Measurements from ENCODE around the gene APBA2.

APBA2 gene

GRCh38 chr15:29064731-29065130 is 179.0 kb downstream of the APBA2 start:
- FAIRE-seq (no peak), DNase-seq (ENCODE audit: extremely low spot score, insufficient read length, low read depth) (no peak)

- FAIRE-seq (no peak), DNase-seq (ENCODE audit: extremely low spot score, insufficient read length, low read depth) (no peak)
These were observed 179.8 kb downstream of the APBA2 start for GRCh38 chr15:29065571-29065970.

DNA sequence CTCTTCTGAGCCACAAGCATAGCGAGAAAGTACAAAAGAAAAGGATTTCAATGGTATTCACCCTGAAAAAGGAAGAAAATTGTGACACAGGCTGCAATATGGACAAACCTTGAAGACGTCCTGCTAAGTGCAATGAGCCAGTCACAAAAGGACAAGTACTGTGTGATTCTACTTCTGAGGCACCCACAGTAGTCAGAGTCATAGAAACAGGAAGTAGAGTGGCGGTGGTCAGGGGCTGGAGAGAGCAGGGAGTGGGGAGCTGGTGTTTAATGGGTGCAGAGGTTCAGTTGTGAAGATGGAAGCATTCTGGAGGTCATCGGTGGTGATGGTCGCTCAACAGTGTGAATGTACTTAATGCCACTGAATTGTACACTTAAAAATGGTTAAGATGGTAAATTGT is 180.5 kb downstream of the APBA2 start:
- FAIRE-seq, result no peak
- no peak for DNase-seq (ENCODE audit: extremely low spot score, insufficient read length, low read depth)

GRCh38 chr15:29066838-29067237 is 181.1 kb downstream of the APBA2 start:
- DNase-seq (ENCODE audit: extremely low spot score, insufficient read length, low read depth) (no peak), FAIRE-seq (no peak)

- FAIRE-seq (no peak), DNase-seq (ENCODE audit: extremely low spot score, insufficient read length, low read depth) (no peak)
These were observed 182.2 kb downstream of the APBA2 start for GRCh38 chr15:29067949-29068348.

- FAIRE-seq (no peak), DNase-seq (ENCODE audit: extremely low spot score, insufficient read length, low read depth) (no peak)
These were observed 184.9 kb downstream of the APBA2 start for GRCh38 chr15:29070471-29071231.

DNA sequence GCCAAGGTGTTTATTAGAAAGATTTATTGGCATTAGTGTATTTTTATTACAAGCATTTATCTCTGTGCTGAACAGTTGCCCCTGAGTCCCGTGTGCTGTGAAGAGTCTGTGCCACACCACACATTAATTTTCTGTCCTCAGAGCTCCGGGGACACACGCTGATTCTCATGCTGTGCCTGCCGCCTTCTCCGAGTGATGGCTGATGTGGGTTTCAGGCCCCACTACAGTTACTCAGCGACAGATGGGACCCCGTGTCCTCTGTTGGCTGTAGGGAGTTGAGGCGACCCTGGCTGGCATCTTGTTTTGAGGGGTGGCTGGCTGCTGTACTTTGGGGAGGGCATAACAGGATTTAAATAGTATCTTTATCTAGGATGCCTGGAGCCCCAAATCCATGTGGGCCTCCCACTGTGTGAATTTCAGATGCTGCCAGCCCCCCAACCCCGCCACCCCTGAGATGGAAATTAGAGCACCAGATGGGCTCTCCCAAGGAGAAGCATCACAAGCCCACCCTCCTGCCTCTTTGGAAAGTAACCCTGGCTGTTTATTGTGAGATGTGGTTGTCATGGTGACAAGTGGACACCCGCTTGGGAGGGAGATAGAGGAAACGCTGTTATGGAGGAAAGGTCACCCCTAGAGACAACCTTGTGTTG is 185.6 kb downstream of the APBA2 start:
- no peak for FAIRE-seq
- DNase-seq (ENCODE audit: extremely low spot score, insufficient read length, low read depth), result no peak

- no peak for FAIRE-seq
These were observed 186.1 kb downstream of the APBA2 start for GRCh38 chr15:29071882-29072273.

DNA sequence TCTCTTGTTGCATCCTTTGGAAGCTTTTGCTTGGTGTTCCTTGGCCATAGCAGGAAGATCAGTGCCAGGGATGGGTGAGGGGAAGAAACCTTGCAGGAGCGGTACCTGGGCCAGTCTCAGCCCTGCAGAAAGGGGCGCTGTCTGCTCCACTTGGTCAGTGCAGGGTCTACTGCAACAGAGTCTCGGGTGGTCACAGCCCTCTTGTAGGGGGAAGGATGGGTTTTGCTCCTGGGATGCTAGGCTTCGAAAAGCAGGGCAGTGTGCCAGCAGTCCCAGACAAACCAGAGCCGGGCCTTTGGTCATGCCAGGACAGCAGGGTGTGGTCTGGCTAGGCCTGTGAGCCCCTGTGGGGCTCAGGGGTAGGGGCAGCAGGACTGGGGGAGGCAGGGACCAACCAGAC is 186.7 kb downstream of the APBA2 start:
- FAIRE-seq (no peak), DNase-seq (ENCODE audit: extremely low spot score, insufficient read length, low read depth) (no peak)

More at GRCh38 chr15:29071882-29072273, 186.1 kb downstream of the APBA2 start:
- DNase-seq (ENCODE audit: extremely low spot score, insufficient read length, low read depth), result no peak

- no peak for DNase-seq (ENCODE audit: extremely low spot score, insufficient read length, low read depth)
- FAIRE-seq, result no peak
These were observed 188.3 kb downstream of the APBA2 start for GRCh38 chr15:29074045-29074444.

DNA sequence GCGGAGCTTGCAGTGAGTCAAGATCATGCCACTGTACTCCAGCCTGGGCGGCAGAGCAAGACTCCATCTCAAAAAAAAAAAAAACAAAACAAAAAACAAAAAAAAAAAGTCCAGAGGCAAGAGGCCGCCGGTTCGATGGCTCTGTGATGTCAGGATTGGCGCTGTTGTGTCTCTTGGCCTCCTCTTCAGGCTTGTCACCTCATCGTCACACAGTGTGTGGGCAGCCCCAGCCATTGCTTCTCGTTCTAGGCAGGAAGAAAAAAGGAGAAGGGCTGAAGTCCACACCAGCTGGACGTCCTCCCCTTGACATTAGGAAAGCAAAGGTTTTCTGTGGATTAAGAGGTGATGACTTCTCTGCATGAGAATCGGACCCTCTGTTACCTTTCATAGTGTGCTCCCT is 192.8 kb downstream of the APBA2 start:
- DNase-seq (ENCODE audit: extremely low spot score, insufficient read length, low read depth) (no peak), FAIRE-seq (no peak)

GRCh38 chr15:29079479-29079878 is 193.7 kb downstream of the APBA2 start:
- no peak for FAIRE-seq
- no peak for DNase-seq (ENCODE audit: extremely low spot score, insufficient read length, low read depth)

GRCh38 chr15:29081781-29082180 is 196.0 kb downstream of the APBA2 start:
- FAIRE-seq (no peak), DNase-seq (ENCODE audit: extremely low spot score, insufficient read length, low read depth) (no peak)

DNA sequence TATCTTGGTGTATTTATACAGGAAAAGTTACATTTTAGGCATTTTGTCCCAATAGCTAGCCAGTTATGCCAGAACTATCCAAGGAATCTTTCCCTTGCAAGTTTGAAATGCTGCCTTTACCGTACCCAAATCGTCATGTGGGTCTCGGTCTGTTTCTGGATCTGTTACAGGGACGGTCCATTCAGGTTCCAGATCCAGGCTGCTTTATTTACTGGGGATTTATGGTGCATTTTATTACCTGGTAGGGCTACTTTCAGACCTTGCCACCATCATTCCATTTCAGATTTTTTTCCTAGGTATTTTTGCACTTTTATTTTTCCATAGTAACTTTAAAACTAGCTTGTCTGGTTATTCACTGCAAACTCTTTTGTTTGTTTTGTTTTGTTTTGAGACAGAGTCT is 197.4 kb downstream of the APBA2 start:
- no peak for DNase-seq (ENCODE audit: extremely low spot score, insufficient read length, low read depth)
- no peak for FAIRE-seq

- FAIRE-seq (no peak), DNase-seq (ENCODE audit: extremely low spot score, insufficient read length, low read depth) (no peak)
These were observed 198.1 kb downstream of the APBA2 start for GRCh38 chr15:29083858-29084257.

DNA sequence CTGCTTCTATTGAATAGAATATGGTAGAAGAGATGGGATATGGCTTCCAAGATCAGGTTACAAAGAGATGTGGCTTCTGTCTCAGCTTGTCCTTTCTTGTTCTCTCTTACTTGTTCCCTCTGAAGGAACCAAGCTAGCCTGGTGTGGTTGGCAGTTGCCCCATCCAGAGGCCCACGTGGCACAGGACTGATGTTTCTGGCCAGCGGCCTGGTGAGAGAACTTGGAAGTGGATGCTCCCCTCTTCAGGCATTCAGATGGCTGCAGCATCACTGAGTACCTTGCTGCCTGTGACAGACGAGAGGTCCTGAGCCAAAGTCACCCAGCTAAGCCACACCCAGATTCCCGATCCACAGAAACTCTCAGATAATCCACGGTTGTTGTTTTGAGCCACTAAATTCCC is 200.2 kb downstream of the APBA2 start:
- no peak for DNase-seq (ENCODE audit: extremely low spot score, insufficient read length, low read depth)
- no peak for FAIRE-seq

DNA sequence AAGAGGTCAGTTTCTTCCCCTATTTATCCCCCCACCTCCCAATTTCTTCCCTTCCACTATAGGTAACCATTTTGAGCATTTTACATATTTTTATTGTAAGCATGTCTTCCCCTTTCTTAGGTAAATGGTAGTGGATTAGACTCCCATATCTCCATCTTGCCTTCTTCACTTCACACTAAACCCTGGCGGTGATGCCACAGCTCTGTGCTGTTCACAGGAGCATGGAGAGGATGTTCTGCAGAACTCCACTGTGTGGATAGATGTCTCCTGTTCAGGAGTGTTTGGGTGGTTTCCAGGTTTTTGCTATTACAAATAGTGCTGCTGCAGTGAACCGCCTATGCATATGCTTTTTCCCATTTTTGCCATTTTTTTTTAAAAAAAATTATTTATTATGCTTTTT is 201.1 kb downstream of the APBA2 start:
- FAIRE-seq (no peak), DNase-seq (ENCODE audit: extremely low spot score, insufficient read length, low read depth) (no peak)

DNA sequence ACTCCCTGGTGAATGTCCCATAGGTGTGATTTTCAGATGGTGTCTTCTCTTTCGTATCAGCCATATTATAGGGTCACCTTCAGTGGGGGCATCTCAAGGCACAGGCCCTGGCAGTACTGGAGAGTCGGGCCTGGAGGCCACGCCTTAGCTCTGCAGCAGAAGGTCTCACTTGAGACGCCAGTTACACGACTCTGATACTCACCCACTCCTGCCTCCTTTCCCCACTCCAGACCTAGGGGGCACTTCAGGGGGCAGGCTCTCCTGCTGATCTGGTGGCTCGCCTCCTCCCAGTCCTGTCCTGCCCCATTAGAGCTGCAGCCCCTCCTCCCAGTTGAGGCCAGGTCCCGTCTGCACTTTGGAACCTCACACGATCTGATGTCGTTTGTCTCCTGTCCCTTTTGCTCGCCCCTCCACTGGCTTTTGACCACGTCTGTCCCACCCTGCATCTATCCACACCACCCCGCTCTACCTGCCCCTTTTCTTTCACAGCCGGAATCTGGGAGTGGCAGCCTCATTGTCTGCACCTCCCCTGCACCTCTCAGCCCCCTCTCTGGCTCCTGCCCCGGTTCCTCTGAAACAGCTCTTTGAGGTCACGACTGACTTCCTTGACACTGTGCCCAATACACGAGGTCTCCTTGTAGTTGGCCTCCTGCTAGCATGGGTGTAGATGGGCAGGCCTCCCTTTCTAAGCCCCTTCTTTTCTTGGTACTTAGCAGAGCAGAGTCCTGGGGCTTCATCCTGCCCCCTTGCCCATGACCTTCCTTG is 201.9 kb downstream of the APBA2 start:
- no peak for DNase-seq (ENCODE audit: extremely low spot score, insufficient read length, low read depth)
- FAIRE-seq, result no peak

DNA sequence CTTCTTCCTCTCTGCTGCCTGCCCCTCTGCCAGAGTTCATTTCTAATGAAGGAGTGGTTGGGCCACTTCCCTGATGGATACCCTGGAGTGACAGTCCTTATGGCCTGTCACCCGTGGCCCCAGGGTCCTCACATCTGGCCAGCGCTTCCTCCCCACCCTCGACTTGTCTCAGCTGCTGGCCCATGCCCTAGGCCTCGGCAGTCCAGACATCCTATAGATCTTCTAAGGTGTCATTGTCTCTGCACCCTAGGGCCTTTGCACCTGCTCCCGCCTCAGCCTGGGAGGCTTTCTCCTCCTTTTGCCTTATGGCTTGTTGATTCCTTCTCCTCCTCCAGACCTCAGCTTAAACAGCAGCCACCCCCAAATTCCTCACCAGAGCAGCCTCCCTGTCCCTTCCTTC is 202.9 kb downstream of the APBA2 start:
- no peak for FAIRE-seq
- no peak for DNase-seq (ENCODE audit: extremely low spot score, insufficient read length, low read depth)

GRCh38 chr15:29089731-29090616 is 204.2 kb downstream of the APBA2 start:
- FAIRE-seq, result no peak
- no peak for DNase-seq (ENCODE audit: extremely low spot score, insufficient read length, low read depth)

Measured in GM18507 (cell line).